GM18873 (cell line): ENCODE data around the gene PHF2.

Source experiments
- ATAC-seq: cut with Tn5 transposase; IDR thresholded peaks from one replicate; pipeline ENCODE4 v1.9.1; 2021; ENCODE audit warnings: mild to moderate bottlenecking, moderate library complexity, moderate number of reproducible peaks; ENCODE audit not compliant: unreplicated experiment, low FRiP score

The PHF2 gene

GRCh38 chr9:93598647-93599241, 22.4 kb downstream of the PHF2 start:
- ATAC-seq = no peak

GRCh38 chr9:93599571-93600403, 23.4 kb downstream of the PHF2 start:
- no peak for ATAC-seq

- no peak for ATAC-seq
Observed at GRCh38 chr9:93600504-93600903, 24.1 kb downstream of the PHF2 start.

- ATAC-seq = no peak
Observed at GRCh38 chr9:93601063-93601462, 24.7 kb downstream of the PHF2 start.

GRCh38 chr9:93601666-93602065, 25.3 kb downstream of the PHF2 start:
- no peak for ATAC-seq

- no peak for ATAC-seq
Observed at GRCh38 chr9:93603011-93603410, 26.6 kb downstream of the PHF2 start.

GRCh38 chr9:93603906-93604326, 27.5 kb downstream of the PHF2 start:
- no peak for ATAC-seq

GRCh38 chr9:93606187-93606586, 29.8 kb downstream of the PHF2 start:
- ATAC-seq = no peak

GRCh38 chr9:93610206-93610605, 33.8 kb downstream of the PHF2 start:
- no peak for ATAC-seq

GRCh38 chr9:93612052-93612795, 35.8 kb downstream of the PHF2 start:
- no peak for ATAC-seq

- ATAC-seq = no peak
Observed at GRCh38 chr9:93612796-93613154, 36.4 kb downstream of the PHF2 start.

- ATAC-seq = no peak
Observed at GRCh38 chr9:93613174-93613573, 36.8 kb downstream of the PHF2 start.

GRCh38 chr9:93613791-93614190, 37.4 kb downstream of the PHF2 start:
- no peak for ATAC-seq

GRCh38 chr9:93614830-93615468, 38.6 kb downstream of the PHF2 start:
- ATAC-seq = no peak

GRCh38 chr9:93616044-93616443, 39.7 kb downstream of the PHF2 start:
- ATAC-seq = no peak

- ATAC-seq = no peak
Observed at GRCh38 chr9:93617273-93617672, 40.9 kb downstream of the PHF2 start.

GRCh38 chr9:93619272-93619775, 42.9 kb downstream of the PHF2 start:
- ATAC-seq = no peak

- ATAC-seq = no peak
Observed at GRCh38 chr9:93620041-93620506, 43.7 kb downstream of the PHF2 start.

- no peak for ATAC-seq
Observed at GRCh38 chr9:93620881-93621820, 44.8 kb downstream of the PHF2 start.

- no peak for ATAC-seq
Observed at GRCh38 chr9:93621922-93622321, 45.5 kb downstream of the PHF2 start.
